ENCODE measurements around the gene MALAT1. TPM values are rescaled to one million over a fixed set of nuclear protein-coding genes. Genes with fewer than 3 reads are reported as not detected.

The MALAT1 gene
- total RNA-seq, 1 donor from 2014 or later, result 16,538 TPM

DNA sequence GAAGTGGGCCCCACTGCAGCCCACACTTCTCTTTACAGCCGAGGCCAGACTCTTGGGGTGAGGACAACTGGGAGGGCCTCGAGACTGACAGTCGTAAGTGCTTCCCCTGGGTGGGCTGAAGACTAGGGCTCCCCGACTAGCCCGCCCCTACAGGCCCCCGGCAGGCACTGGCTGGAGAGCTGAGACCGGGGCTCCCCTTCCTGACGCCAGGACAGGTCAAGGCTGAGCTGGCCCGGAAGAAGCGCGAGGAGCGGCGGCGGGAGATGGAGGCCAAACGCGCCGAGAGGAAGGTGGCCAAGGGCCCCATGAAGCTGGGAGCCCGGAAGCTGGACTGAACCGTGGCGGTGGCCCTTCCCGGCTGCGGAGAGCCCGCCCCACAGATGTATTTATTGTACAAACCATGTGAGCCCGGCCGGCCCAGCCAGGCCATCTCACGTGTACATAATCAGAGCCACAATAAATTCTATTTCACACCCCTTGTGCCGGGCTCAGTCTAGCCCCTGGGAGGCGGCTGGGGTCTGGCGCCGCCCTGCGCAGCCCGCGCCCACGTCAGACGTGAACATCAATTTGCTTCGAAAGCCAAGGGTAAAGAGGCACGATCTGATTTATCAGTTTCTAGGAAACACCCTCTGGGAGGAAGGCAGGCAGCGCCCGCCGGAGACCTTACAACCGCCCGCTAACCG is 39.5 kb downstream of the MALAT1 start:
- H3K27ac Mint-ChIP-seq (ENCODE audit: unreplicated experiment), result no peak overlapping the region
- H3K4me1 Mint-ChIP-seq (ENCODE audit: unreplicated experiment), result peaks cover 15% of the 10 kb centered on the region
- no peaks in the 10 kb centered on the region for H3K9me3 Mint-ChIP-seq (ENCODE audit: unreplicated experiment)
- H3K36me3 Mint-ChIP-seq (ENCODE audit: unreplicated experiment), result peaks cover 6% of the 10 kb centered on the region
- TF ChIP-seq, protein P1, sequence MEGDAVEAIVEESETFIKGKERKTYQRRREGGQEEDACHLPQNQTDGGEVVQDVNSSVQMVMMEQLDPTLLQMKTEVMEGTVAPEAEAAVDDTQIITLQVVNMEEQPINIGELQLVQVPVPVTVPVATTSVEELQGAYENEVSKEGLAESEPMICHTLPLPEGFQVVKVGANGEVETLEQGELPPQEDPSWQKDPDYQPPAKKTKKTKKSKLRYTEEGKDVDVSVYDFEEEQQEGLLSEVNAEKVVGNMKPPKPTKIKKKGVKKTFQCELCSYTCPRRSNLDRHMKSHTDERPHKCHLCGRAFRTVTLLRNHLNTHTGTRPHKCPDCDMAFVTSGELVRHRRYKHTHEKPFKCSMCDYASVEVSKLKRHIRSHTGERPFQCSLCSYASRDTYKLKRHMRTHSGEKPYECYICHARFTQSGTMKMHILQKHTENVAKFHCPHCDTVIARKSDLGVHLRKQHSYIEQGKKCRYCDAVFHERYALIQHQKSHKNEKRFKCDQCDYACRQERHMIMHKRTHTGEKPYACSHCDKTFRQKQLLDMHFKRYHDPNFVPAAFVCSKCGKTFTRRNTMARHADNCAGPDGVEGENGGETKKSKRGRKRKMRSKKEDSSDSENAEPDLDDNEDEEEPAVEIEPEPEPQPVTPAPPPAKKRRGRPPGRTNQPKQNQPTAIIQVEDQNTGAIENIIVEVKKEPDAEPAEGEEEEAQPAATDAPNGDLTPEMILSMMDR (IDR thresholded peaks at IDR 0.05), result no peak
- no peak overlapping the region for H3K4me3 Mint-ChIP-seq (ENCODE audit: unreplicated experiment)
- no peak for DNase-seq (ENCODE audit: extremely low spot score, unreplicated experiment)
- no peaks in the 10 kb centered on the region for H3K27me3 Mint-ChIP-seq (ENCODE audit: unreplicated experiment)

DNA sequence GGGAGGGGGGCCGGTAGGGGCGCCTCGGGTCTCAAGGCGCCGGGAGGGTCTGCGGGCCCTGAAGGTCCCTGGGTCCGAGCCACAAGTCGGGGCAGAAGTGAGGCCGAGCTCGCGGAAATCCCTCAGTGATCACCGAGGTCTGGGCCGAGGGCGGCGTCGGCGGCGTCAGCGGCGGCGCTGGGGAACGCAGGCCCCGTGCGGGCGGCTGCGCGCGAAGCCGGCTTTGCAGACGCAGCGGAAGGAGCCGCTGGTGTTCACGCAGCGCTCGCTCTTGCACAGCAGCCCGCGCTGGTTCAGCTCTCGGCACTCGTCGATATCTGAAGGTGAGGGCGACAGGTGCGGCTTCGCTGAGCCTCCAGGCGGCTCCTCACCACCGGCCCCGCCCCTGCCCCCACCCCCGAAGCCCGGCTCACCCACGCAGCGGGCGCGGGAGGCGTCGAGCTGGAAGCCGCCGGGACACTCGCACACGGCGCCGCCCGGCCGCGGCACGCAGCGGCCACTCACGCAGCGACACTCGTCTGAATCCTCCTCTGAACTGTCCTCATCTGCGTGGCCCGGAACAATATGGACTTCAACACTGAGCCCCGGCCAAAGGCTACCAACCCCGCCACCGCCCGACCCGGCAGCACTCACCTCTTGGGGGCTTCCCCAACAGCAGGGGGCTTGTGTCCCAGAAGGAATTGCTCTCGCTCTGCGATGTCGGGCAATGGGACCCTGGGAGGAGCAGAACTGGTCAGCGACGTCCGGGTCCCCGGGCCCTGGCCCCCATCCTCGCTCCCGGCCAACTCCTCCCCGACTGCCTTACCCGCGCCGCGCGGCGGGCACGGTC is 40.3 kb downstream of the MALAT1 start:
- Mint-ChIP-seq H3K9me3 (ENCODE audit: unreplicated experiment) (no peaks in the 10 kb centered on the region), H3K27ac (ENCODE audit: unreplicated experiment) (no peak overlapping the region), H3K4me1 (ENCODE audit: unreplicated experiment) (peaks cover 15% of the 10 kb centered on the region), H3K27me3 (ENCODE audit: unreplicated experiment) (no peaks in the 10 kb centered on the region), H3K36me3 (ENCODE audit: unreplicated experiment) (peaks cover 10% of the 10 kb centered on the region), H3K4me3 (ENCODE audit: unreplicated experiment) (no peak overlapping the region)
- DNase-seq (ENCODE audit: extremely low spot score, unreplicated experiment), result no peak
- TF ChIP-seq, protein P1 (IDR thresholded peaks at IDR 0.05), result no peak

DNA sequence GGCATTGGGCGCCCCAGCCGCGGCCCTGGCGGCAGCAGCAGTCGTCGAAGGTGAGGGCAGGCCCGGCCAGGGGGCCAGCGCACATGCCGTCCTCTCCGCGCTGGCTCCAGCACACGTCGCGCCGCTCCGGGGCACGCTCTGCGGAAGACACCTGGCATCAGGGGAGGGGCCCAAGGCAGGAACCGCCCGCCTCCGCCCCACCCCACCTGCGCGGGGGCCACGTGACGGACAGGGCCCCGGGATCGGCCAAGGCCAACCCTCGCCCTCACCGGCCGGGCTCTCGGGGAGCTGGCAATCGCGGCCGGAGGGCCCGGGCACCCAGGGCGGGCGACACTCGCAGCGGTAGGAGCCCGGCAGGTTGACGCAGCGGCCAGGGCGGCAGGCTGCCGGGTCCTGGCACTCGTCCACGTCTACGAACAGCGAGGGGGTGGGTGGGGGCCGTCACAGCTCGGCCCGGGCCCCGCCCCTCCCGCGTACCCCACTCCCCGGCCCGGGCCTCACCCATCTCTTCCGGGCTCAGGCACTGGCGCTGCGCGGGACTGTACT is 41.0 kb downstream of the MALAT1 start:
- Mint-ChIP-seq H3K27ac (ENCODE audit: unreplicated experiment) (peak overlapping the region; percentile 63), H3K36me3 (ENCODE audit: unreplicated experiment) (peaks cover 16% of the 10 kb centered on the region), H3K9me3 (ENCODE audit: unreplicated experiment) (no peaks in the 10 kb centered on the region), H3K27me3 (ENCODE audit: unreplicated experiment) (no peaks in the 10 kb centered on the region), H3K4me1 (ENCODE audit: unreplicated experiment) (peaks cover 18% of the 10 kb centered on the region), H3K4me3 (ENCODE audit: unreplicated experiment) (peak overlapping the region; percentile 71)
- DNase-seq (ENCODE audit: extremely low spot score, unreplicated experiment), result no peak
- TF ChIP-seq, protein P1 (IDR thresholded peaks at IDR 0.05), result no peak

DNA sequence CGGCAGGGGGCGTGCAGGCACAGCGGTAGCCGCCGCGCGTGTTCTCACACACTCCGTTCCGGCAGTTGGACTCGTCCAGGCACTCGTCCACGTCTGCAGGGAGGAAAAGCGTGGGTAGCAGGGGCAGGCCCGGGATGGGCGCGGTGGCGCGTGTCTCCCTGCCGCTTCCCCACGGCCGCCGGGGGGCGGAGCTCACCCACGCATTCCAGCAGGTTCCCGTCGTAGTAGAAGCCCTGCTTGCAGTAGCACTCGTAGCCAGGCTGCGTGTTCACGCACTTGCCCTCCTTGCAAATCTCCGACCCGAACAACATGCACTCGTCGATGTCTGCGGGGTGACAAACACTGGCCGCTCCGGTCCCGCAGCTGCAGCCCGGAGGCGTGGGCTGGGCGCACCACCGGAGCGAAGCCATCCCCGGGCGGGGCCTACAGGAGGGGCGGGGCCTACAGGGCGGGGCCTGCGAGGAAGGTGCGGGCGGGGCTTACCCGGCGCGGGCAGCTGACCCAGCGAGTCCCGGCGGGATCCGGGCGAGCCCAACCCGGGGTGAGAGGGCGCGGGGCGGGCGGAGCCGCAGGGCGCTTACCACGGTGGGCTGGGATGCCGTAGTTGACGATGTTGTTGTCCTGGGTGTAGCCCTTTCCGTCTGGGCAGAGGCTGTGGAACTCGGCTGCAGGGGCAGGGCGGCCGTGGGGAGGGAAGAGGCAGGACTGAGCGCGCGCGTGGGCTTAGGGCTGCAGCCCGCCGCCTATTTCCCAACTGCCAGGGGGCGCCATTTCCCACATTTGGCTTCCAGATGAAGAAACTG is 41.6 kb downstream of the MALAT1 start:
- H3K9me3 Mint-ChIP-seq (ENCODE audit: unreplicated experiment), result no peaks in the 10 kb centered on the region
- peaks cover 18% of the 10 kb centered on the region for H3K4me1 Mint-ChIP-seq (ENCODE audit: unreplicated experiment)
- H3K27ac Mint-ChIP-seq (ENCODE audit: unreplicated experiment), result peak overlapping the region; percentile 63
- H3K36me3 Mint-ChIP-seq (ENCODE audit: unreplicated experiment), result peaks cover 22% of the 10 kb centered on the region
- peak overlapping the region; percentile 71 for H3K4me3 Mint-ChIP-seq (ENCODE audit: unreplicated experiment)
- TF ChIP-seq, protein P1 (IDR thresholded peaks at IDR 0.05), result peak; percentile 96
- DNase-seq (ENCODE audit: extremely low spot score, unreplicated experiment), result peak; percentile 97
- H3K27me3 Mint-ChIP-seq (ENCODE audit: unreplicated experiment), result no peaks in the 10 kb centered on the region

Measured in osteocyte (in vitro differentiated cells).